GM20000 (cell line): ENCODE data around the gene HOXD10.

Experiments
- DNase-seq: peaks from one replicate; pipeline ENCODE4 v3.0.0; 2012; ENCODE audit warnings: low spot score
- TF ChIP-seq, protein P1 (sequence below): IDR thresholded peaks from 2 replicates; pipeline ENCODE4 v1.5.1; 2012; ENCODE audit warnings: mild to moderate bottlenecking, control low read depth; ENCODE audit errors: extremely low read depth, missing control alignments

The HOXD10 gene

DNA sequence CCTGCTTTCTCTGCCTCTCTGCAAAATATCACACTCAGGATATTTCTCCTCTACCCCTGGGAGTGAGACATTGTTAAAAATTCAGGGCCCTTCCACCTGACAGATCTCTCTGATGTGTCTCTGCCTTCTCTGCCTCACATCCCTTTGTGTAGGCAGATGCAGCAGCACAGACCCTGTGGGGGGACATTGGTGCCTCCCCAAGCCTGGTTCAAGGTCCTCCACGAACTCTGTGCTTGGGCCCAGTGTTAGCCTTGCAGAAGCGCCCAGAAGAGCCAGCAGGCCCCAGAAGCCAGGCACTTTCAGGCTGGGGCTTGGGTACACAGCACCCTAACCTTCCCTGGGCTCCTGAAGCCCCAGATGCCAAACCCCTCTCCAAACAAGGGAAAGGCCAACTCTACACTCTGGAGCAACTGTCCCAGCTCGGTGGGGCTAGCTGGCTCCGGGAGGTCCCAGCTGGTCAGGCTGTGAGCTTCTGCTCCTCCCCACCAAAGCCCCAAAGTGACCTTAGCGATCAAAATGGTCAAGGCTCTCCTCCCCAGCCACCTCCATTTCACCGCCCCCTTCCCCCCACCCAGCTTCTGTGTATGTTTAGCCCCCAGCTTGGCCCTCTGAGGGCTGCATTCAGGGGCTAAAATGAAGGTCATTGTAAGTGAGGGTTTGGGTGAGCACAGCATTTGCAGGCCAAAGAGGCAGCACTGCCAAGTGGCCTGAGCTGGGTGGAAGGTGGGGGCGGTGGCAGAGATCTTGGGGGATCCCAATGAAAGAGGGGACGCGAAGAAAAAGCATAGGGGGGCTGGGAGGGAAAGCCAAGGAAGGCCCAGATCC is 8.6 kb downstream of the HOXD10 start:
- TF ChIP-seq, protein P1, sequence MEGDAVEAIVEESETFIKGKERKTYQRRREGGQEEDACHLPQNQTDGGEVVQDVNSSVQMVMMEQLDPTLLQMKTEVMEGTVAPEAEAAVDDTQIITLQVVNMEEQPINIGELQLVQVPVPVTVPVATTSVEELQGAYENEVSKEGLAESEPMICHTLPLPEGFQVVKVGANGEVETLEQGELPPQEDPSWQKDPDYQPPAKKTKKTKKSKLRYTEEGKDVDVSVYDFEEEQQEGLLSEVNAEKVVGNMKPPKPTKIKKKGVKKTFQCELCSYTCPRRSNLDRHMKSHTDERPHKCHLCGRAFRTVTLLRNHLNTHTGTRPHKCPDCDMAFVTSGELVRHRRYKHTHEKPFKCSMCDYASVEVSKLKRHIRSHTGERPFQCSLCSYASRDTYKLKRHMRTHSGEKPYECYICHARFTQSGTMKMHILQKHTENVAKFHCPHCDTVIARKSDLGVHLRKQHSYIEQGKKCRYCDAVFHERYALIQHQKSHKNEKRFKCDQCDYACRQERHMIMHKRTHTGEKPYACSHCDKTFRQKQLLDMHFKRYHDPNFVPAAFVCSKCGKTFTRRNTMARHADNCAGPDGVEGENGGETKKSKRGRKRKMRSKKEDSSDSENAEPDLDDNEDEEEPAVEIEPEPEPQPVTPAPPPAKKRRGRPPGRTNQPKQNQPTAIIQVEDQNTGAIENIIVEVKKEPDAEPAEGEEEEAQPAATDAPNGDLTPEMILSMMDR = no peak
- no peak for DNase-seq

DNA sequence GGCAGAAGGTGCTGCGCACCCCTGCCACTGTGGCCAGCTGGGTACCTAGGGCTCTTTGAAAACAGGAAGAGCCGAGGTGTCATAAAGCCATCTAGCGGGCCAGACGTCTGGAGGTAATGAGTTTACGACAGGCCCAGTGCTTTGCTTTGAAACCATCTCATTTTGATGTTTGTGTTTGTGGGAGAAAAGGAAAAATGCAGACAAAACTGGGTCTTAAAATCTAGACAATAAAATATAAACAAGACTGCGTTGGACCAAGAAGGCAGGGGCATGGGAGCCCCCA is 9.1 kb downstream of the HOXD10 start:
- DNase-seq = no peak
- TF ChIP-seq, protein P1 = no peak

DNA sequence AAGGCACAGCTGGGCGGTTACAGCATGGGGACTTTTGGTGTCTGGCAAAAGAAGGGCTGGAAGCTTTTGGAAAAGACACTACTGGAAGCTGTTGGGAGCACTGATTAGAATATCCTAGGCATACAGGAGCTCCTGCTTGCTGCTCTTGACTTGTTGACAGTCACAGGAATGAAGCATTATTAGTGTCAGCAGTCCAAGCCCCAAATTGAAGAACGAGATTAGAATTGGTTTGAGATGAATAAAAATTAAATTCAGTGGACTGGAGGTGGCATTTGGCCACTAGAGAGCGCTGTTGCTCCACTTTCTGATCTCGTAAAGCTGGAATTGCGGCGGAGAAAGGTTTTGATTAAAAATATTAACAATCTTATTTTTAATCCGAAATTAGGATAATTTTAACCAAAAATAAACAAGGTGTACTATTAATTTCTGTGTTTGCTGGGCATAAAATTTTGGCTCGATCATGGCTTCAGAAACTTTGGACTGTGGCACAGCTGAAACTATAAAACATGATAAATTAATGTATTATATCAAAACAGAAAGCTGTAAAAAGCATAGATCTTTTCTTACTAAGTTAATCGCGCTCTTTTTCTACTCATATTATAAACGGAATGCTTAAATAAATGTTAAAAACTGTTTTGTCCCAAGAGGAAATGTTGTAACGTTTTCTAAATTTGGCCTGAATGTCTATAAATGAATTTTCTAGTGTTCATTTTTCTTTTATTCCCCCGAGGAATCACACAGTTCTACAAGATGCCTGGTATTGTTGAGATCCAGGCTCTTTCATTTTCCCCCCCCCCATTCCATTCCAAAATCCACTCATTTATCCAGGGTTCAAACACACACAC is 10.6 kb downstream of the HOXD10 start:
- peak; percentile 71 for DNase-seq
- TF ChIP-seq, protein P1 = peak; percentile 70

- TF ChIP-seq, protein P1 = no peak
Measured at GRCh38 chr2:176127774-176128072, 11.1 kb downstream of the HOXD10 start.

DNA sequence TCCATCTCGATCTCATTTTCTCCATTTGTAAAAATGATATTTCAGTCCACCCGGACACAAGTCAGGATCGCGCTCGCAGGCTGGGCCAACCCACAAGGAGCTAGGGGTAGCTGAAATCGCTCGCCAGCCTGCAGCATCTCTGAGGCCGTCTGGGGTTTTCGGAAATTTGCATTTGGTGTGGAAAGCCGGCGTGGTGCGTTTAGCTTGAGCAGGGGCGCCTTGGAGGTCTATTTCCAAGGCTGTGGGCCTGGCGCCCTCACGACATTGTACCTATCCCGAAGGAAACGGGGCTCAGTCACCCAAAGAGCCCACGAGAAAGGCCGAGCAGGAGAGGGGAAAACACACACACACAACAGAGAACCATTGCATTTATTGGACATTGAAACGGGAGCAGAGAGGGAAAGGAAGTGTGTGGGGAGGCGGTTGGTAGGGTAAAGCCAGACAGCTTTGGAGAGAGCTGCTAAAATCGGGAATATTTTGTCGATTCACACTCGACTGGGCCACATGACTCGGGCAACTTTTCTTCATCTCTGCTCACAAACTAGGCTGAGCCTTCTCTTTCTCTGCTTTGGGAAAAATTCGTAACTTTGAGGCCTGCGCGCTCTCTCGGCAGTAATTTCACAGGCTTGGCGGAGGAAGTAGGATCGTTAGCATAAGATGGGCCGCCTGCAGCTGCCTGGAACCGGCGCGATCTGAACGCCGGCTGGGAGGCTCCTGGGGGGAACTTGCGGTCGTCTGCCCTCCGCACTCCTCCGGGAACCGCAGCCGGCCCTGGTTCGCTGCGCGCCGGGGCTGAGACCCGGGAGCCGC is 11.8 kb downstream of the HOXD10 start:
- DNase-seq = no peak
- TF ChIP-seq, protein P1 = no peak

More at GRCh38 chr2:176127774-176128072, 11.1 kb downstream of the HOXD10 start:
- DNase-seq = no peak

GRCh38 chr2:176128982-176129796 is 12.6 kb downstream of the HOXD10 start, which contains the start of gene HOXD8:
HOXD8 (plus strand) TSS chr2:176129705; CDS start chr2:176130367, 662 bp downstream.
- TF ChIP-seq, protein P1 = no peak
- DNase-seq = no peak
